Sigmoid colon (tissue), 7 donors: Measurements from ENCODE around the gene NPAS1. TPM values are rescaled to one million over a fixed set of nuclear protein-coding genes. Genes with fewer than 3 reads are reported as not detected.

ENCODE experiments used
- DNase-seq: peaks from one replicate; pipeline ENCODE4 v3.0.0-alpha.2; 2019
- H3K27ac ChIP-seq, 4 donors: fragments of 200-600 bp; sonication (generic); one replicate each; pipeline ENCODE4 v1.5.1; 2016 to 2019; ENCODE audit warnings: mild to moderate bottlenecking in 1 of 4
- H3K27me3 ChIP-seq, 3 donors: fragments of 200-600 bp; sonication (generic); one replicate each; pipeline ENCODE4 v1.5.1; 2019; ENCODE audit warnings: mild to moderate bottlenecking in 1 of 3
- H3K36me3 ChIP-seq, 4 donors: fragments of 200-600 bp; sonication (generic); one replicate each; pipeline ENCODE4 v1.5.1; 2016 to 2019
- H3K4me1 ChIP-seq, 4 donors: fragments of 200-600 bp; sonication (generic); one replicate each; pipeline ENCODE4 v1.5.1; 2017 to 2019
- H3K4me3 ChIP-seq, 4 donors: fragments of 200-600 bp; sonication (generic); one replicate each; pipeline ENCODE4 v1.5.1; 2017 to 2019; ENCODE audit warnings: mild to moderate bottlenecking in 2 of 4, moderate library complexity in 1 of 4
- H3K9me3 ChIP-seq, 4 donors: fragments of 200-600 bp in 3 of 4; sonication (generic) in 3 of 4; one replicate each; pipeline versions ENCODE4 v1.5.1 to v1.6.1; 2013 to 2019
- EP300 ChIP-seq, 4 donors: sonication (generic); formaldehyde crosslinking; IDR thresholded peaks; one replicate each; pipeline ENCODE4 v1.6.1; 2017; ENCODE audit warnings: antibody characterized with exemption in 4 of 4
- POLR2A ChIP-seq, 2 donors: fragments of 450-650 bp; IDR thresholded peaks; one replicate each; pipeline ENCODE4 v1.6.1; 2016; ENCODE audit warnings: antibody characterized with exemption in 2 of 2, mild to moderate bottlenecking in 2 of 2, moderate library complexity in 2 of 2
- POLR2AphosphoS5 ChIP-seq, 4 donors: sonication (generic); formaldehyde crosslinking; IDR thresholded peaks; one replicate each; pipeline ENCODE4 v1.6.1; 2017; ENCODE audit warnings: antibody characterized with exemption in 4 of 4
- WGBS, 2 donors: extraction: QIAGEN DNeasy Blood & Tissue Kit; methylation state at CpG; one replicate each; pipeline ENCODE4 v1.1.7; 2013; 5-methylcytosine and 5-hydroxymethylcytosine counted together
- intact Hi-C: fragments of 100-400 bp; cut with DNase I; formaldehyde crosslinking; loops from one replicate; pipeline ENCODE4 v1.15.1; 2023
- polyA plus RNA-seq, 3 donors: library from polyadenylated mRNA; stranded (reverse); fragments of 200-250 nt; gene quantifications; one replicate each; pipeline ENCODE4 v1.2.3, GENCODE V29; 2013
- total RNA-seq, 4 donors: library from RNA; depleted of rRNA; stranded (reverse); fragments of >200 nt; gene quantifications; one replicate each; pipeline ENCODE4 v1.1.0, GENCODE V29; 2016
- TF ChIP-seq, protein P1 (sequence below), 4 experiments: fragments of 450-650 bp in 3 of 4; fragments of 200-600 bp in 1 of 4; IDR thresholded peaks; one replicate each; pipeline ENCODE4 v1.5.1; 2016 to 2019; ENCODE audit warnings: antibody characterized with exemption in 4 of 4, mild to moderate bottlenecking in 3 of 4, moderate library complexity in 2 of 4
- donor health status: healthy with polysubstance abuse.
- donor health status: Bipolar disorder and iron deficiency.
- donor health status: healthy.

Gene NPAS1
- total and polyA plus RNA-seq, 7 donors, result 0.28 to 1.4 (median 0.85) TPM; not detected in 3

DNA sequence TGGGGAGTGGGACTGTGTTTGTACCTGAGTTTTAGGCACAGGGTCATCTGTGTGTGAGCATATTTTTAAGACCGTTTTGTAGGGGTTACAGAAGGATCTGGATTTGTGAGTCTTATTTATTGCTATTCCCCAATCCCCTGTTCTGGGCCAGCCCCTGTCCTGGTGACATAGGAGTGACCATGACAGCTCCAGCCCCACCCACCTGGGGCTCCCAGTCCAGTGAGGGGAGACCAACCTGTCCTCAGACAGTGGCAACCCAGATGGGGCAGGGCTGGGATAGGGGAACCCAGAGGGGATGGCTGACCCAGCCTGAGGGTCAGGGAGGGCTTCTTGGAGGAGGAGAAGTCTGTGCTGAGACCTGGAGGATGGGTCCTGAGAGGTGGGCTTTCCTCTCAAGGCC, 18.1 kb downstream of the NPAS1 start:
- H3K4me1 ChIP-seq, result peaks cover 0 to 15% (median 9%) of the 10 kb centered on the region in 4 donors
- WGBS, 2 donors, result 59 to 74% methylated on average over 1 of the region's 1 CpG
- DNase-seq, result no peak
- intact Hi-C loops, result loop anchor here (5.0 kb wide), 1 partner anchor 90 kb away; no protein-coding TSS in a partner anchor
- H3K27me3 ChIP-seq, result peaks cover 0 to 18% (median 6%) of the 10 kb centered on the region in 3 donors
- TF ChIP-seq POLR2AphosphoS5 (IDR thresholded peaks at IDR 0.05) (no peak), EP300 (IDR thresholded peaks at IDR 0.05) (no peak), POLR2A (IDR thresholded peaks at IDR 0.05) (no peak)
- TF ChIP-seq, protein P1, sequence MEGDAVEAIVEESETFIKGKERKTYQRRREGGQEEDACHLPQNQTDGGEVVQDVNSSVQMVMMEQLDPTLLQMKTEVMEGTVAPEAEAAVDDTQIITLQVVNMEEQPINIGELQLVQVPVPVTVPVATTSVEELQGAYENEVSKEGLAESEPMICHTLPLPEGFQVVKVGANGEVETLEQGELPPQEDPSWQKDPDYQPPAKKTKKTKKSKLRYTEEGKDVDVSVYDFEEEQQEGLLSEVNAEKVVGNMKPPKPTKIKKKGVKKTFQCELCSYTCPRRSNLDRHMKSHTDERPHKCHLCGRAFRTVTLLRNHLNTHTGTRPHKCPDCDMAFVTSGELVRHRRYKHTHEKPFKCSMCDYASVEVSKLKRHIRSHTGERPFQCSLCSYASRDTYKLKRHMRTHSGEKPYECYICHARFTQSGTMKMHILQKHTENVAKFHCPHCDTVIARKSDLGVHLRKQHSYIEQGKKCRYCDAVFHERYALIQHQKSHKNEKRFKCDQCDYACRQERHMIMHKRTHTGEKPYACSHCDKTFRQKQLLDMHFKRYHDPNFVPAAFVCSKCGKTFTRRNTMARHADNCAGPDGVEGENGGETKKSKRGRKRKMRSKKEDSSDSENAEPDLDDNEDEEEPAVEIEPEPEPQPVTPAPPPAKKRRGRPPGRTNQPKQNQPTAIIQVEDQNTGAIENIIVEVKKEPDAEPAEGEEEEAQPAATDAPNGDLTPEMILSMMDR (IDR thresholded peaks at IDR 0.05), result no peak
- H3K9me3 ChIP-seq, result no peaks in the 10 kb centered on the region
- H3K4me3 ChIP-seq, result no peak overlapping the region
- H3K36me3 ChIP-seq, result no peaks in the 10 kb centered on the region
- H3K27ac ChIP-seq, result no peak overlapping the region

DNA sequence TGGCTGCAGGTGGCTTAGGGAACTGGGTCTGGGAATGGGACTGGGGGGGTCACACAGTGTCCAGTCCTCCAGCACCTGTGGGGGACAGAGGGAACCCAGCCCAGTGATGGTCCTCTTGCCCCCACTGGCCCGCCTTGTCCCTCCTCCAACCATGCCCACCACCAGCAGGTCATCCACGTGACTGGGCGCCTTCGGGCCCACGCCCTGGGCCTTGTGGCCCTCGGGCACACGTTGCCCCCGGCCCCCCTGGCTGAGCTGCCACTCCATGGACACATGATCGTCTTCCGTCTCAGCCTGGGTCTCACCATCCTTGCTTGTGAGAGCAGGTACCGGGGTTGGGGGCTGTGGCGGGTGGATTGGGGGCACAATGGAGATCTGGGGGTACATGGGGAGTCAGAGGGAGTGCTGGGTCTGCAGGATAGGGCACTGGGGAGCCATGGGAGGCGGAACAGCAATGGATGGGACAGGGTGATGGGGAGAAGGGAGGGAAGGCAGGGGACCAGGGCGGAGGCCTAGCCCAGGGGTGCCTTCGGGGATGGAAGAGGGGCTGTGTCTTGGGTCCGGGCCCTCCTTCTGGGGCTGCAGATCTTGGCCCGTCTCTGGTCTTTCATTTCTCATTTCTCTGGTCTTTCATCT, 19.7 kb downstream of the NPAS1 start:
- no peak overlapping the region for H3K4me3 ChIP-seq
- no peaks in the 10 kb centered on the region for H3K36me3 ChIP-seq
- 91 to 93% methylated on average over 17 of the region's 17 CpGs for WGBS, 2 donors
- TF ChIP-seq, protein P1 (IDR thresholded peaks at IDR 0.05), result no peak
- TF ChIP-seq POLR2A (IDR thresholded peaks at IDR 0.05) (no peak), POLR2AphosphoS5 (IDR thresholded peaks at IDR 0.05) (no peak), EP300 (IDR thresholded peaks at IDR 0.05) (no peak)
- intact Hi-C loops, result loop anchor here (5.0 kb wide), 1 partner anchor 88 kb away; no protein-coding TSS in a partner anchor
- H3K4me1 ChIP-seq, result peaks cover 0 to 15% (median 9%) of the 10 kb centered on the region in 4 donors
- H3K9me3 ChIP-seq, result no peaks in the 10 kb centered on the region
- DNase-seq, result no peak
- H3K27me3 ChIP-seq, result peaks cover 0 to 9% (median 0%) of the 10 kb centered on the region in 3 donors
- H3K27ac ChIP-seq, result no peak overlapping the region

DNA sequence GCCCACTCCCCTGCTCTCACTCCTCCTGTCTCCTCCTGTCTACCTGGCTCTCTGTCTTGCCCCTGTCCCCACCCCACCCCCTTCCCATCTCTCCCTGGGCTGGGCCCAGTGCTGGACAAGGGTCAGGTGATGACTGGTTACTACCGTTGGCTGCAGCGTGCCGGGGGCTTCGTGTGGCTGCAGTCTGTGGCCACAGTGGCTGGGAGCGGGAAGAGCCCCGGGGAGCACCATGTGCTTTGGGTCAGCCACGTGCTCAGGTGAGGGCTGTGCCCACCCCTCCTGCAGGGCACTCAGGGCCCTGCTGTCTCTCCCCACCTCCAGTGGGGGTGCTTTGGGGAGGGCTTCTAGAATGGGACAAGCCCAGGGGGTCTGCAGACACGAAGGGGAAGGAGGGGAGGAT, 21.2 kb downstream of the NPAS1 start:
- WGBS, 2 donors, result 79 to 86% methylated on average over 8 of the region's 8 CpGs
- intact Hi-C loops, result loop anchor here (10.0 kb wide), 1 partner anchor 204 kb away; no protein-coding TSS in a partner anchor
- no peak for TF ChIP-seq POLR2AphosphoS5 (IDR thresholded peaks at IDR 0.05)
- no peak for TF ChIP-seq EP300 (IDR thresholded peaks at IDR 0.05)
- no peak for TF ChIP-seq POLR2A (IDR thresholded peaks at IDR 0.05)
- TF ChIP-seq, protein P1 (IDR thresholded peaks at IDR 0.05), result no peak
- peaks cover 0 to 7% (median 6%) of the 10 kb centered on the region in 4 donors for H3K4me1 ChIP-seq
- no peaks in the 10 kb centered on the region for H3K9me3 ChIP-seq
- peaks cover 0 to 6% (median 0%) of the 10 kb centered on the region in 4 donors for H3K36me3 ChIP-seq
- no peaks in the 10 kb centered on the region for H3K27me3 ChIP-seq
- H3K4me3 ChIP-seq, result no peak overlapping the region
- no peak overlapping the region for H3K27ac ChIP-seq
- DNase-seq, result no peak

DNA sequence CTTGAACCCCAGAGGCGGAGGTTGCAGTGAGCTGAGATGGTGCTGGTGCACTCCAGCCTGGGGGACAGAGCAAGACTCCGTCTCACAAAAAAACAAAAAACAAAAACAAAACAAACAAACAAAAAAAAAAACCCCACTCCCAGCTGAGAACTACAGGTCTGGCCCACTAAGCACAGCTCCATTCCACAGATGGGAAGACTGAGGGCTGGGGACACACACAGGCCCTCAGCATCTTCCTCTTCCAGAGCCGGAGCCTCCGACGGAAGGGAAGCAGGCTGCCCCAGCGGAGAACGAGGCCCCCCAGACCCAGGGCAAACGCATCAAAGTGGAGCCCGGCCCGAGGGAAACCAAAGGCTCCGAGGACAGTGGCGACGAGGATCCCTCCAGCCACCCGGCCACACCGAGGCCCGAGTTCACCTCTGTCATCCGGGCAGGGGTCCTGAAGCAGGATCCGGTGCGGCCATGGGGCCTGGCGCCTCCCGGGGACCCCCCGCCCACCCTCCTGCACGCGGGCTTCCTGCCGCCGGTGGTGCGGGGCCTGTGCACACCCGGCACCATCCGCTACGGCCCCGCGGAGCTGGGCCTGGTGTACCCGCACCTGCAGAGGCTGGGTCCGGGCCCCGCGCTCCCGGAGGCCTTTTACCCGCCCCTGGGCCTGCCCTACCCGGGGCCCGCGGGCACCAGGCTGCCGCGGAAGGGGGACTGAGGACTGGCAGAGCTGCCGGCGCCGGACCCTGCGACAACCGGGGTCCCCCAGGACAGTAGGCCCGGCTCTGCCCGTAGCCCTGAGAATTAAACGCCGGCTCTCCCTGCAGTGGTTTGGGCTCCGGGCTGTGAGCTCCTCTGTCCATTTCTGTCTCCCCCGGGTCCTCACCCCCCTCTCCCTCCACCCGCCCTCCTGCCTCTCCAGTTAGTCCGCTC, 25.6 kb downstream of the NPAS1 start:
- no peak overlapping the region for H3K4me3 ChIP-seq
- intact Hi-C loops, result loop anchor here (10.0 kb wide), 1 partner anchor 200 kb away; no protein-coding TSS in a partner anchor
- 95 to 96% methylated on average over 56 of the region's 56 CpGs for WGBS, 2 donors

More for the DNA sequence above, 25.6 kb downstream of the NPAS1 start:
- H3K36me3 ChIP-seq, result peaks cover 0 to 6% (median 0%) of the 10 kb centered on the region in 4 donors
- no peaks in the 10 kb centered on the region for H3K27me3 ChIP-seq
- no peak overlapping the region for H3K27ac ChIP-seq
- TF ChIP-seq, protein P1 (IDR thresholded peaks at IDR 0.05), result no peak
- TF ChIP-seq POLR2AphosphoS5 (IDR thresholded peaks at IDR 0.05) (no peak), POLR2A (IDR thresholded peaks at IDR 0.05) (no peak), EP300 (IDR thresholded peaks at IDR 0.05) (no peak)
- no peaks in the 10 kb centered on the region for H3K9me3 ChIP-seq
- DNase-seq, result no peak
- peaks cover 0 to 13% (median 3%) of the 10 kb centered on the region in 4 donors for H3K4me1 ChIP-seq
